ENCODE measurements around the gene FRMD3. TPM values are rescaled to one million over a fixed set of nuclear protein-coding genes. Genes with fewer than 3 reads are reported as not detected.

Gene FRMD3
- total RNA-seq, 2 donors from 2014 or later = 0.43 to 0.59 TPM

- H3K9me3 Mint-ChIP-seq = no peaks in the 10 kb centered on the region
- H3K27me3 Mint-ChIP-seq = no peaks in the 10 kb centered on the region
- DNase-seq (ENCODE audit: low spot score) (no peak), ATAC-seq (no peak)
- H3K36me3 Mint-ChIP-seq = no peaks in the 10 kb centered on the region
- no peak overlapping the region for H3K4me3 Mint-ChIP-seq
- no peak overlapping the region for H3K27ac Mint-ChIP-seq
- H3K4me1 Mint-ChIP-seq (ENCODE audit: low read depth in 2 of 2) = no peaks in the 10 kb centered on the region
These were observed 82.0 kb downstream of the FRMD3 start for GRCh38 chr9:83456226-83456625.

GRCh38 chr9:83454076-83454475 lies 84.1 kb downstream of the FRMD3 start:
- H3K4me3 Mint-ChIP-seq = no peak overlapping the region
- no peaks in the 10 kb centered on the region for H3K36me3 Mint-ChIP-seq
- no peaks in the 10 kb centered on the region for H3K4me1 Mint-ChIP-seq (ENCODE audit: low read depth in 2 of 2)
- no peak for ATAC-seq
- no peaks in the 10 kb centered on the region for H3K27me3 Mint-ChIP-seq
- DNase-seq (ENCODE audit: low spot score) = no peak
- H3K9me3 Mint-ChIP-seq = no peaks in the 10 kb centered on the region
- H3K27ac Mint-ChIP-seq = no peak overlapping the region

- Mint-ChIP-seq H3K36me3 (no peaks in the 10 kb centered on the region), H3K27me3 (no peaks in the 10 kb centered on the region), H3K9me3 (no peaks in the 10 kb centered on the region), H3K4me1 (ENCODE audit: low read depth in 2 of 2) (no peaks in the 10 kb centered on the region), H3K4me3 (no peak overlapping the region), H3K27ac (no peak overlapping the region)
- DNase-seq (ENCODE audit: low spot score) (no peak), ATAC-seq (no peak)
These were observed 86.9 kb downstream of the FRMD3 start for GRCh38 chr9:83451308-83451707.

- H3K36me3 Mint-ChIP-seq = no peaks in the 10 kb centered on the region
- H3K4me1 Mint-ChIP-seq (ENCODE audit: low read depth in 2 of 2) = no peaks in the 10 kb centered on the region
- H3K4me3 Mint-ChIP-seq = no peak overlapping the region
- ATAC-seq (no peak), DNase-seq (ENCODE audit: low spot score) (no peak)
- no peaks in the 10 kb centered on the region for H3K9me3 Mint-ChIP-seq
- no peak overlapping the region for H3K27ac Mint-ChIP-seq
- no peaks in the 10 kb centered on the region for H3K27me3 Mint-ChIP-seq
These were observed 88.2 kb downstream of the FRMD3 start for GRCh38 chr9:83449983-83450382.

- ATAC-seq = no peak
- no peaks in the 10 kb centered on the region for H3K4me1 Mint-ChIP-seq (ENCODE audit: low read depth in 2 of 2)
- H3K4me3 Mint-ChIP-seq = no peak overlapping the region
- no peak overlapping the region for H3K27ac Mint-ChIP-seq
- H3K9me3 Mint-ChIP-seq = no peaks in the 10 kb centered on the region
- DNase-seq (ENCODE audit: low spot score) = no peak
- H3K36me3 Mint-ChIP-seq = no peaks in the 10 kb centered on the region
- H3K27me3 Mint-ChIP-seq = no peaks in the 10 kb centered on the region
These were observed 89.0 kb downstream of the FRMD3 start for GRCh38 chr9:83449166-83449565.

- DNase-seq (ENCODE audit: low spot score) (no peak), ATAC-seq (no peak)
- no peaks in the 10 kb centered on the region for H3K9me3 Mint-ChIP-seq
- H3K36me3 Mint-ChIP-seq = no peaks in the 10 kb centered on the region
- H3K4me3 Mint-ChIP-seq = no peak overlapping the region
- H3K27me3 Mint-ChIP-seq = no peaks in the 10 kb centered on the region
- H3K27ac Mint-ChIP-seq = no peak overlapping the region
- no peaks in the 10 kb centered on the region for H3K4me1 Mint-ChIP-seq (ENCODE audit: low read depth in 2 of 2)
These were observed 89.6 kb downstream of the FRMD3 start for GRCh38 chr9:83448626-83449025.

- DNase-seq (ENCODE audit: low spot score) (no peak), ATAC-seq (no peak)
- H3K4me3 Mint-ChIP-seq = no peak overlapping the region
- H3K27ac Mint-ChIP-seq = no peak overlapping the region
- no peaks in the 10 kb centered on the region for H3K9me3 Mint-ChIP-seq
- H3K36me3 Mint-ChIP-seq = no peaks in the 10 kb centered on the region
- no peaks in the 10 kb centered on the region for H3K27me3 Mint-ChIP-seq
- no peaks in the 10 kb centered on the region for H3K4me1 Mint-ChIP-seq (ENCODE audit: low read depth in 2 of 2)
These were observed 90.8 kb downstream of the FRMD3 start for GRCh38 chr9:83447351-83447750.

- H3K27ac Mint-ChIP-seq = no peak overlapping the region
- ATAC-seq (no peak), DNase-seq (ENCODE audit: low spot score) (no peak)
- no peaks in the 10 kb centered on the region for H3K27me3 Mint-ChIP-seq
- H3K9me3 Mint-ChIP-seq = no peaks in the 10 kb centered on the region
- H3K4me1 Mint-ChIP-seq (ENCODE audit: low read depth in 2 of 2) = no peaks in the 10 kb centered on the region
- no peaks in the 10 kb centered on the region for H3K36me3 Mint-ChIP-seq
- H3K4me3 Mint-ChIP-seq = no peak overlapping the region
These were observed 92.4 kb downstream of the FRMD3 start for GRCh38 chr9:83445703-83446265.

GRCh38 chr9:83444110-83444509 lies 94.1 kb downstream of the FRMD3 start:
- Mint-ChIP-seq H3K4me3 (no peak overlapping the region), H3K36me3 (no peaks in the 10 kb centered on the region), H3K27me3 (no peaks in the 10 kb centered on the region), H3K4me1 (ENCODE audit: low read depth in 2 of 2) (no peaks in the 10 kb centered on the region), H3K27ac (no peak overlapping the region), H3K9me3 (no peaks in the 10 kb centered on the region)
- ATAC-seq (no peak), DNase-seq (ENCODE audit: low spot score) (no peak)

GRCh38 chr9:83441390-83441789 lies 96.8 kb downstream of the FRMD3 start:
- Mint-ChIP-seq H3K27ac (no peak overlapping the region), H3K4me3 (no peak overlapping the region), H3K36me3 (no peaks in the 10 kb centered on the region), H3K27me3 (no peaks in the 10 kb centered on the region), H3K4me1 (ENCODE audit: low read depth in 2 of 2) (no peaks in the 10 kb centered on the region), H3K9me3 (no peaks in the 10 kb centered on the region)
- ATAC-seq (no peak), DNase-seq (ENCODE audit: low spot score) (no peak)

GRCh38 chr9:83440641-83441040 lies 97.6 kb downstream of the FRMD3 start:
- no peaks in the 10 kb centered on the region for H3K9me3 Mint-ChIP-seq
- DNase-seq (ENCODE audit: low spot score) = no peak
- no peak for ATAC-seq
- no peaks in the 10 kb centered on the region for H3K36me3 Mint-ChIP-seq
- no peak overlapping the region for H3K27ac Mint-ChIP-seq
- no peaks in the 10 kb centered on the region for H3K4me1 Mint-ChIP-seq (ENCODE audit: low read depth in 2 of 2)
- no peaks in the 10 kb centered on the region for H3K27me3 Mint-ChIP-seq
- H3K4me3 Mint-ChIP-seq = no peak overlapping the region

- Mint-ChIP-seq H3K36me3 (no peaks in the 10 kb centered on the region), H3K27me3 (no peaks in the 10 kb centered on the region), H3K4me3 (no peak overlapping the region), H3K9me3 (no peaks in the 10 kb centered on the region), H3K27ac (no peak overlapping the region), H3K4me1 (ENCODE audit: low read depth in 2 of 2) (no peaks in the 10 kb centered on the region)
- no peak for DNase-seq (ENCODE audit: low spot score)
- no peak for ATAC-seq
These were observed 102.9 kb downstream of the FRMD3 start for GRCh38 chr9:83435301-83435700.

- Mint-ChIP-seq H3K27me3 (no peaks in the 10 kb centered on the region), H3K4me3 (no peak overlapping the region), H3K36me3 (no peaks in the 10 kb centered on the region), H3K4me1 (ENCODE audit: low read depth in 2 of 2) (no peaks in the 10 kb centered on the region), H3K9me3 (no peaks in the 10 kb centered on the region), H3K27ac (no peak overlapping the region)
- no peak for ATAC-seq
- no peak for DNase-seq (ENCODE audit: low spot score)
These were observed 103.9 kb downstream of the FRMD3 start for GRCh38 chr9:83434254-83434653.

GRCh38 chr9:83433846-83434245 lies 104.4 kb downstream of the FRMD3 start:
- Mint-ChIP-seq H3K4me1 (ENCODE audit: low read depth in 2 of 2) (no peaks in the 10 kb centered on the region), H3K27me3 (no peaks in the 10 kb centered on the region), H3K4me3 (no peak overlapping the region), H3K36me3 (no peaks in the 10 kb centered on the region), H3K9me3 (no peaks in the 10 kb centered on the region), H3K27ac (no peak overlapping the region)
- no peak for DNase-seq (ENCODE audit: low spot score)
- no peak for ATAC-seq

GRCh38 chr9:83432877-83433550 lies 105.2 kb downstream of the FRMD3 start:
- Mint-ChIP-seq H3K27ac (no peak overlapping the region), H3K27me3 (no peaks in the 10 kb centered on the region), H3K4me3 (no peak overlapping the region), H3K9me3 (no peaks in the 10 kb centered on the region), H3K36me3 (no peaks in the 10 kb centered on the region), H3K4me1 (ENCODE audit: low read depth in 2 of 2) (no peaks in the 10 kb centered on the region)
- no peak for ATAC-seq
- no peak for DNase-seq (ENCODE audit: low spot score)

Data from natural killer cell treated with Interleukin-12 subunit alpha and Interleukin-12 subunit beta and Interleukin-15 and Interleukin-18, amount 100 ng/mL, for 72 hours (primary cell).